Measurements from ENCODE around the gene TNIK. TPM values are rescaled to one million over a fixed set of nuclear protein-coding genes. Genes with fewer than 3 reads are reported as not detected.

The TNIK gene
- total RNA-seq, 1 donor from 2014 or later = 1.5 TPM

- H3K9me3 Mint-ChIP-seq (ENCODE audit: unreplicated experiment) = no peaks in the 10 kb centered on the region
- no peak for DNase-seq
- peaks cover 4% of the 10 kb centered on the region for H3K4me1 Mint-ChIP-seq (ENCODE audit: low read depth, unreplicated experiment)
- H3K27me3 Mint-ChIP-seq (ENCODE audit: unreplicated experiment) = peaks cover 5% of the 10 kb centered on the region
- H3K36me3 Mint-ChIP-seq (ENCODE audit: unreplicated experiment) = no peaks in the 10 kb centered on the region
- H3K4me3 Mint-ChIP-seq (ENCODE audit: unreplicated experiment) = no peak overlapping the region
- TF ChIP-seq, protein P1, sequence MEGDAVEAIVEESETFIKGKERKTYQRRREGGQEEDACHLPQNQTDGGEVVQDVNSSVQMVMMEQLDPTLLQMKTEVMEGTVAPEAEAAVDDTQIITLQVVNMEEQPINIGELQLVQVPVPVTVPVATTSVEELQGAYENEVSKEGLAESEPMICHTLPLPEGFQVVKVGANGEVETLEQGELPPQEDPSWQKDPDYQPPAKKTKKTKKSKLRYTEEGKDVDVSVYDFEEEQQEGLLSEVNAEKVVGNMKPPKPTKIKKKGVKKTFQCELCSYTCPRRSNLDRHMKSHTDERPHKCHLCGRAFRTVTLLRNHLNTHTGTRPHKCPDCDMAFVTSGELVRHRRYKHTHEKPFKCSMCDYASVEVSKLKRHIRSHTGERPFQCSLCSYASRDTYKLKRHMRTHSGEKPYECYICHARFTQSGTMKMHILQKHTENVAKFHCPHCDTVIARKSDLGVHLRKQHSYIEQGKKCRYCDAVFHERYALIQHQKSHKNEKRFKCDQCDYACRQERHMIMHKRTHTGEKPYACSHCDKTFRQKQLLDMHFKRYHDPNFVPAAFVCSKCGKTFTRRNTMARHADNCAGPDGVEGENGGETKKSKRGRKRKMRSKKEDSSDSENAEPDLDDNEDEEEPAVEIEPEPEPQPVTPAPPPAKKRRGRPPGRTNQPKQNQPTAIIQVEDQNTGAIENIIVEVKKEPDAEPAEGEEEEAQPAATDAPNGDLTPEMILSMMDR (IDR thresholded peaks at IDR 0.05; ENCODE audit: partially characterized antibody, unreplicated experiment) = no peak
- H3K27ac Mint-ChIP-seq (ENCODE audit: unreplicated experiment) = no peak overlapping the region
These were observed 228.8 kb downstream of the TNIK start for GRCh38 chr3:171231361-171231760.

DNA sequence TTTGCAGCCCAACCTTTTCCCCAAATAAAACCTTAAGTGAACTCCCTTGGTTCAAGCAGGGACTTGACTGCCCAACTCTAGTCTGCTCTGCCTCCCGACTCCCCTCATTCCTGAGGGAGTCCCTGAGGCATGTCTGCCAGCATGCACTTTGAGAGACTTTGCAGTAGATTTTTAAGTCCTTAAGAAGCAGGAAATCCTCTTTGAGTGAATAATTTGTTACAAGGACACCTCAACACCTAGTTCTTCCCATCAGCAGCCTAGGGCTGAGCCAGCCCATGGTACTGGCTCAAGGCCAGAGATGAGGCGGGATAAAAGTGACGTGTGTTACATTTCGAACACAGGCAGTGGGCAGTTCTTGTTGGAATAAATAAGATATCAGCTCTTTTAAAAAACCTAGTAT, 229.3 kb downstream of the TNIK start:
- DNase-seq = no peak
- Mint-ChIP-seq H3K27ac (ENCODE audit: unreplicated experiment) (no peak overlapping the region), H3K9me3 (ENCODE audit: unreplicated experiment) (no peaks in the 10 kb centered on the region), H3K36me3 (ENCODE audit: unreplicated experiment) (no peaks in the 10 kb centered on the region), H3K4me3 (ENCODE audit: unreplicated experiment) (no peak overlapping the region), H3K27me3 (ENCODE audit: unreplicated experiment) (peaks cover 5% of the 10 kb centered on the region), H3K4me1 (ENCODE audit: low read depth, unreplicated experiment) (no peaks in the 10 kb centered on the region)
- TF ChIP-seq, protein P1 (IDR thresholded peaks at IDR 0.05; ENCODE audit: partially characterized antibody, unreplicated experiment) = no peak

- Mint-ChIP-seq H3K36me3 (ENCODE audit: unreplicated experiment) (no peaks in the 10 kb centered on the region), H3K4me3 (ENCODE audit: unreplicated experiment) (no peak overlapping the region), H3K27ac (ENCODE audit: unreplicated experiment) (no peak overlapping the region), H3K9me3 (ENCODE audit: unreplicated experiment) (peaks cover 2% of the 10 kb centered on the region), H3K4me1 (ENCODE audit: low read depth, unreplicated experiment) (no peaks in the 10 kb centered on the region), H3K27me3 (ENCODE audit: unreplicated experiment) (peaks cover 5% of the 10 kb centered on the region)
- no peak for DNase-seq
- TF ChIP-seq, protein P1 (IDR thresholded peaks at IDR 0.05; ENCODE audit: partially characterized antibody, unreplicated experiment) = no peak
These were observed 231.0 kb downstream of the TNIK start for GRCh38 chr3:171229173-171229572.

DNA sequence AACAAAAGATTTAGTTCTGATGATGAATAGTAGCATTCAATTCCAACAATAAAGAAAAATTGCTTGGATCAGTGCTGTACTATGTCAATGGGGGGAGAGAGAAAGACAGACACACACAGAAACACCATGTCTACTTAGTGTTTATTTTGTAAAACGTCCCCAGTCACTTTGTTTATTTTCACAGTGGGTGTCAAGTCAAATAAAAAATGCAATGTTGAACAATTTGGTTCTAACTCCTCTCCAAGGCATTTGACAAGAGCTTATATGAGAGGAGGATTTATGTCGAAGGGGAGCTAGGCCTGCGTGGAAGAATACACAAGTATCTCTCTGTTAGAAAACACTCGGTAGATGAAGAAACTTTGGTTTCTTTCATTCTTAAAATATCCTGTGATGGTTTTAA, 232.0 kb downstream of the TNIK start:
- Mint-ChIP-seq H3K4me3 (ENCODE audit: unreplicated experiment) (no peak overlapping the region), H3K27ac (ENCODE audit: unreplicated experiment) (no peak overlapping the region), H3K27me3 (ENCODE audit: unreplicated experiment) (peaks cover 5% of the 10 kb centered on the region), H3K4me1 (ENCODE audit: low read depth, unreplicated experiment) (no peaks in the 10 kb centered on the region), H3K9me3 (ENCODE audit: unreplicated experiment) (peaks cover 2% of the 10 kb centered on the region), H3K36me3 (ENCODE audit: unreplicated experiment) (no peaks in the 10 kb centered on the region)
- DNase-seq = no peak
- TF ChIP-seq, protein P1 (IDR thresholded peaks at IDR 0.05; ENCODE audit: partially characterized antibody, unreplicated experiment) = no peak

DNA sequence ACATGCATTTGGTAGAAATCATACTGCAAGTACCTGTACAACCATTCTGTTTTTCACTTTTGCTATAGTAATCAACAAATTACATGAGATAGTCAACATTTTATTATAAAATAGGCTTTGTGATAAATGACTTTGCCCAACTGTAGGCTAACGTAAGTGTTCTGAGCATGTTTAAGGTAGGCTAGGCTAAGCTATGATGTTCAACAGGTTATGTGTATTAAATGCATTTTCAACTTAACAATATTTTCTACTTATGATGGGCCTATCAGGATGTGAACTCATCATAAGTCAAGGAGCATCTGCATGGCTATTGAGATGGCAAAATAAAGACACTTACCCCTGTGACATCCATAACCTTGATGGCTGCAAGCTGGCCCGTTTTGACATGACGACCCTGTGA, 232.4 kb downstream of the TNIK start:
- Mint-ChIP-seq H3K4me3 (ENCODE audit: unreplicated experiment) (no peak overlapping the region), H3K4me1 (ENCODE audit: low read depth, unreplicated experiment) (no peaks in the 10 kb centered on the region), H3K27me3 (ENCODE audit: unreplicated experiment) (peaks cover 5% of the 10 kb centered on the region), H3K27ac (ENCODE audit: unreplicated experiment) (no peak overlapping the region), H3K36me3 (ENCODE audit: unreplicated experiment) (no peaks in the 10 kb centered on the region), H3K9me3 (ENCODE audit: unreplicated experiment) (peaks cover 2% of the 10 kb centered on the region)
- DNase-seq = no peak
- TF ChIP-seq, protein P1 (IDR thresholded peaks at IDR 0.05; ENCODE audit: partially characterized antibody, unreplicated experiment) = no peak

Data from glutamatergic neuron (in vitro differentiated cells).